Hair follicle dermal papilla cell (primary cell): ENCODE results near the gene TXNDC9. TPM values are rescaled to one million over a fixed set of nuclear protein-coding genes. Genes with fewer than 3 reads are reported as not detected.

ENCODE experiments used
- total RNA-seq: library from RNA; depleted of rRNA; stranded (reverse); fragments of >200 nt; gene quantifications from 2 replicates; pipeline ENCODE4 v1.2.3, GENCODE V29; 2012

Gene TXNDC9, protein sequence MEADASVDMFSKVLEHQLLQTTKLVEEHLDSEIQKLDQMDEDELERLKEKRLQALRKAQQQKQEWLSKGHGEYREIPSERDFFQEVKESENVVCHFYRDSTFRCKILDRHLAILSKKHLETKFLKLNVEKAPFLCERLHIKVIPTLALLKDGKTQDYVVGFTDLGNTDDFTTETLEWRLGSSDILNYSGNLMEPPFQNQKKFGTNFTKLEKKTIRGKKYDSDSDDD
- total RNA-seq = 56.0 and 63.4 TPM in 2 replicates

DNA sequence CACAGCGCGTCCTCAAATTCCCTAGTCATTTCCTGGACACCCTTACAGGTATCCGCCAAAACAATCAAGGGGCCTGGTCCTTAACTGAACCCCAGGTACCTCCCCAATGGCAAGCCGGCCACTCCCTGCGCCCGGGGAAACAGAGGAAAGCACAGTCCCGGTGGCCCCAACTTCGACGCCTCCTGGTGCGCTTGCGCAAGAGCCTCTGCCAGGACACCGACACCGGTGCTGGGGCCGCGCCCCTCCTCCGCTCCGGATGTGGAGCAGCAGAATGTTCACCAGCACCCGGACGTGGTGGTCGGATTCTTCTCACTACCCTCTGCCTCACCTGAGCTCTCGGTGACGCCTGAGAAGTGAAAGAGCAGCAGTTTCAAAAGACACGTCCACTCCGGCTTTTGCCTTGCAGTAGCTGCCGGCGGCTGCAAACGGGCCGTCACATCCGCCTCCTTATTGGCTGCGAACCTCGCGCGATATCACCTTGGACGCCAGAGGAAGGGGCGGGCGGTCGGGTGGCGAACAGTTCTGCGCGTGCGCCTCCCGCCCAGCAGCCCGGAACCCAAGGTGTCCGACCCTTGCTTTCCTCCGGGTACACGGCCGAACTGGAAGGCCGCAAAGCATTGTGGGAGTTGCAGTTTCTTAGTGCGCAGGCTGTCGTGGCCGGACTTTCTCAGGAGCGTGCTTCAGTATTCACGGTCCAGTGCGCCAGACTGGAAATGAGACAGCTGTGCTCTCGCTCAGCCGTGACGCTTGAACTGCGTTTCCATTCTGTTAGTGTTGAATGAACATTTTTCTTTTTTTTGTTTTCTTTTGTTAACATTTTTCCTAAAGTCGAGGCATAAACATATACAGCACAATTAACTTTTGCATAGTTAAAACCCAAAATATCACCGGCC is at the start of gene TXNDC9:
TXNDC9 (minus strand) TSS at position 423 of the 893 bp plus-strand sequence. CDS start 3,123 bp downstream, outside the sequence.

DNA sequence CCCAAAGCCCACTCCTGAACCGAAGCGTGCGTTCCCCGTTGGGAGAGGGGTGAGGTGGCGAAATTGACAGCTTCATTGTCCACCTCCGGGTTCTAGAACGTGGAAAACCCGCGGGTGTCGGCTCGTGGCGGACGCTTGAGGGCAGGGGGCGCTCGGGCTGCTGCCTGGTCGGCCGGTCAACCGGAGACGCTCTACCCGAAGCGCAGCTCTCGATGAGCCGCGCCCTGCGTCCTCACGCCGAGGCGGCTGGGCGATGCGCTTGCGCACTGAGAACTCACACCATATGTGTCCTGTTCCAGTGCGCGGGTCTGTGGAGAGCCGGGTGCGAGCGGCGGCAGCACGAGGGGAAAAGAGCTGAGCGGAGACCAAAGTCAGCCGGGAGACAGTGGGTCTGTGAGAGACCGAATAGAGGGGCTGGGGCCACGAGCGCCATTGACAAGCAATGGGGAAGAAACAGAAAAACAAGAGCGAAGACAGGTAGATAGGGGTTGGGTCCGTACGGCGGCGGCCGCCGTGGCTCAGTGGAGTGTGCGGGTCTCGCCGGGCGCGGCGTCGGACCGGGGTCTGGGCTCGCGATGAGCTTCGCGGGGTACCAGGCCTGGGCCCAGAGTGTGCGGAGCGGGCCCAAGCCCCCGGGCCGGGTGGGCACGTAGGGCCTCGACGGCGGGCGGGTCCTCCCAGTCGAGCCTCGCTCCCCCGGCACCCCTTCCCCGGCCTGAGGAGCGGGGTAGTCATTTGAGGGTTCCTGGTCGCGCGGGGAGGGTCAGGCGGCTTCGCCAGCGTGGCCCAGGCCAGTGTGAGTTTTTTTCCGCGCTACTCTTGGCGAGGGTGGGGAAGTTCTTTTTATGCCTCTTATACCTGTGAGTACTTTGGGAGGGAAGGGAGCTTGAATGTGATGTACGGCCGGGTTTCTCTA is 1.2 kb upstream of the TXNDC9 start, which contains the start of gene EIF5B:
EIF5B (plus strand) TSS at position 277 of the 916 bp plus-strand sequence; CDS start at position 443, 166 bp downstream.

DNA sequence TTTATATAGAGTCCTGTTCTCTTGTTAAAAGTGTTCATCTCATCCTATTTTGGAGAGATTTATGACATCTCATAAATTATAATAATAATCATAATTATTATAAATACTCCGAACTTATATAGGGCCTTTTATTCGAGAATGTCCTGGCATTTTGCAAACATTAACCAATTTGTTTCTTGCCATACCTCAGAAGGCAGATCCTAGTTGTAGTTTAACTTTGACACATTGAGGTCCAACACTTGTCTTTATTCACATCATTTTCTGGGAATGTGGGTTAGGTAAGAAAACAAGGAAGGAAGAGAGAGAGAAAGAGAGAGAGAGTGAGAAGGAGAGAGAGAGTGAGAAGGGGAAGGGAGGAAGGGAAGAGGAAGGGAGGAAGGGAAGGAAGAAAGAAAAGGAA is 35.0 kb downstream of the TXNDC9 start, which contains the start of gene LYG1:
LYG1 (minus strand) TSS at position 101 of the 400 bp plus-strand sequence. CDS start 5,527 bp downstream, outside the sequence.

Other genes with a start within 250 kb of the TXNDC9 start
- gene C2orf15, start 194.6 kb downstream of the TXNDC9 start, total RNA-seq = not detected in 2 replicates
- gene TSGA10, start 181.4 kb downstream of the TXNDC9 start, total RNA-seq = 1.9 and 2.1 TPM in 2 replicates
- gene LIPT1, start 181.4 kb downstream of the TXNDC9 start, total RNA-seq = 4.5 and 4.7 TPM in 2 replicates
- gene MITD1, start 155.3 kb downstream of the TXNDC9 start, total RNA-seq = 10.4 and 11.4 TPM in 2 replicates
- gene MRPL30, start 155.1 kb downstream of the TXNDC9 start, total RNA-seq = 28.1 and 31.0 TPM in 2 replicates
- not detected in 2 replicates for gene LYG2, start 80.7 kb downstream of the TXNDC9 start, total RNA-seq
- 0.32 TPM in 1 of 2 replicates, not detected in the other for gene LYG1, start 35.1 kb downstream of the TXNDC9 start, total RNA-seq
- 12.1 and 18.2 TPM in 2 replicates for gene EIF5B, start 1.1 kb upstream of the TXNDC9 start, total RNA-seq
- 36.8 and 44.3 TPM in 2 replicates for gene REV1, start 153.7 kb upstream of the TXNDC9 start, total RNA-seq